Sciatic nerve (tissue), 2 donors: ENCODE results near the gene POLN. TPM values are rescaled to one million over a fixed set of nuclear protein-coding genes. Genes with fewer than 3 reads are reported as not detected.
"Not testable (repeated sequence)": the region's sequence is repeated elsewhere in the genome, so short reads cannot be mapped to it uniquely, and the experiment has no call there.

Experiments
- ATAC-seq: fragments of 200-7000 bp; cut with Tn5 transposase; one replicate; pipeline ENCODE4 v1.9.1; 2020; ENCODE audit warnings: mild to moderate bottlenecking, moderate library complexity
- DNase-seq: peaks from one replicate; pipeline ENCODE4 v3.0.0-alpha.2; 2020; ENCODE audit warnings: low spot score
- intact Hi-C: fragments of 100-400 bp; cut with DNase I; formaldehyde crosslinking; loops from one replicate; pipeline ENCODE4 v1.14.2; 2022
- total RNA-seq: library from RNA; stranded (reverse); fragmentation: NEBNext Ultra II Directional; extraction: Animal tissue kit (Norgen Biotek cat#: 25700); gene quantifications from one replicate; pipeline ENCODE4 v1.2.1, GENCODE V29; 2021
- donor health status: DM: no; HTN: no; CAD: no.
- donor health status: DM: no; HTN: no; CAD: no.

POLN gene
- total RNA-seq, 1 donor from 2014 or later: 7.7 TPM

DNA sequence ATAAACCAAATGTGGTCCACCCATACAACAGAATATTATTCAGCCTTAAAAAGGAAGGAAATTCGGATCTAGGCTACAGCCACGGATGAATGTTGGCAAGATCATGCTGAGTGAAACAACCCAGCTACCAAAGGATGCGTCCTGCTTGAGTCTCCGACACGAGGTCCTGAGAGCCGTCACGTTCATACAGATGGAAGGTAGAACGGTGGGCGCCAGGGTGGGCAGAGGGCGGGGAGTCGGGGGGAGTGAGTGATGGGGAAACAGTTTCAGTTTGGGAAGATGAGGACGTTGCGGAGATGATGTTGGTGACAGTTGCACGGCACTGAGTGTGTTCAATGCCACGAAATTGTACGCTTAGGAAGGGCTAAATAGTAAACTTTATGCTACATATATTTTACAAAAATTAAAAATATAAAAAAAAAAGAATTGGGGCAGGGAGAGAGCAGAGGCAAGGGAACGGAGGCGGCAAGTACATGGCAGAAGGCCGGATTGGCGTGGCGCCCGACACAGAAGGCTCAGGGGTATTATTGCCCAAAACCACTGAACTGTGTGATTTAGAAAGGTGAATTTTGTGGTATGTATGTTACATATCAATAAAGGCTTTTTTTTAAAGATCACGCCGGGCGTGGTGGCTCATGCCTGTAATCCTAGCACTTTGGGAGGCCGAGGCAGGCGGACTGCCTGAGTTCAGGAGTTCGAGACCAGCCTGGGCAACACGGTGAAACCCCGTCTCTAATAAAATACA is 34.8 kb upstream of the POLN start:
- DNase-seq (no peak), ATAC-seq (no peak)
- intact Hi-C loops: no loop called here

DNA sequence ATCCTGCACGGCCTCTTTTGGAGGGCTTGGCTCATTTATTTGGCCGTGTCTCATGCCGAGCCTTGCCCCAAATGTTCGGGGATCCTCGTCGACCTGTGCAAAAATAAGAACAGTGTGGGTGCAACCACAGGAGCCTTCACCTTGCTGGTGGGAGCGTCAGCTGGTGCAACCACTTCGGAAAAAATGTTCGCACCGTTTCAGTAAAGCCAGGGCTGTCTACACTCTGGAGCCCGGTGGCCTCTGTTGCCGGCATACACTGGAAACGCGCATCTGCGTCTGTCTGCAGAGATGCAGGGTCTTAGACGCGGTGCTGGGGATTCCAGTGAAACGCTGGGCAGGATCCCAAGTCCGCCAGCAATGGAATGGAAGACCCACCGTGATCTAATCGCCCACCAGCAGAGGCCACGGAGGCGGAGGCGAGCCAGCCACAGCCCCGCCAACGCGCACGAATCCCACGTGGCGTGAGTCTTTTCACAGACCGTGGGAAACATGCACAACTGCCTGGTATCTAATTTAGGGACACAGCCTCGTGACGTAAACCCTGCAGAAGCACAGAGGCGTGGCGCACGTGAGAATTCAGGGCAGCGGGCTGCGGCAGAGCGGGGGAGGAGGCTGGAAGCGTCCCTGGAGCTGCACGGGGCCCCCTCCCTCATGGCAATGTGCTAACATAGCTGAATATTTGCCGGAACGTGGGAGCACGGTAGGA is 33.8 kb upstream of the POLN start:
- DNase-seq (no peak), ATAC-seq (no peak)
- intact Hi-C loops: no loop called here

DNA sequence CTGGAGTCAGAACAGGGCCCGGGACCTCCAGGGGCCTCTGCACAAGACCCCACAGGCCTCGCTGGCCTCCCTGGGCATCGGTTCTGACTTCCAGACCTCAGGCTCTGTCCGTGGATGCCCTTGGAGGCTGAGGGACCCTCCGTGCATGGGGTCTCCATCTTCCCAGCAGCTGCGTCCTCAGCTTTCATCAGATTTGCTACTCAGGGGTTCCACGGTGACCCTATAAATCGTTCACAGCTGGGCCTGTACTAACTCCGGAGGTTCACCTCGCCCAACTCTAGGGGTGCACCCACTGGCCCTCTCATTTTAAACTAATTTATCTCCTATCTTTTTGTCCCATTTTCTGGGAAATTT is 33.1 kb upstream of the POLN start:
- ATAC-seq, intact Hi-C loops, DNase-seq: not testable (repeated sequence)

DNA sequence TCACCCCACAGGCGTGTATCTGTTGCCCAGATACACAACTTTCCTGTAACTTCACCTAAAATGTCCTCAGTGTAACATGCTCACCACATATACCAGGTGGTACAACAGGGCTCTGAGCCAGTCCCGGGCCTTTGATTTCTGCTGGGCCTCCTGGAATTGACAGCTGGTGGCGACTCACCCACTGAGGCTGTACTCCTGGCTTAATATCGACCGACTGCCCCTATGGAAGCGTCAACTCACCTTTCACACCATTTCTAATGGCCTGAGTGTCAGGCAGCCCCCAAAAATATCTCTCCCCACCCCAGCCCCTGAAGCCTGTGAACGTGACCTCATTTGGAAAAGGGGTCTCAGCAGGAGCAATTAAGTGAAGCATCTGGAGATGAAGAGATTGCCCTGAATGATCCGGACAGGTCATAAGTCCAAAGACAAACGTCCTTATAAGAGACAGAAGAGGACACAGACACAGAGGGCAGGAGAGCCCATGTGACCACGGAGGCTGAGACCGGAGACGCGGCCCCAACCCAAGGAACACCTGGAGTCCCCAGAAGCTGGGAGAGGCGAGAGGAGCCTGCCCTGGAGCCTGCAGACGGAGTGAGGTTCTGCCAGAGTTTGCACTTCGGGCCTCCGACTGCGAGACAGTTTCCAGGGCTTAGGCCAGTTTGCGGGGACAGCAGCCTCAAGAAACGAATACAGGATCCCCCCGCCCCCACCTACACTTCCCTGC is 32.6 kb upstream of the POLN start:
- no peak for DNase-seq
- ATAC-seq: no peak
- intact Hi-C loops: no loop called here

DNA sequence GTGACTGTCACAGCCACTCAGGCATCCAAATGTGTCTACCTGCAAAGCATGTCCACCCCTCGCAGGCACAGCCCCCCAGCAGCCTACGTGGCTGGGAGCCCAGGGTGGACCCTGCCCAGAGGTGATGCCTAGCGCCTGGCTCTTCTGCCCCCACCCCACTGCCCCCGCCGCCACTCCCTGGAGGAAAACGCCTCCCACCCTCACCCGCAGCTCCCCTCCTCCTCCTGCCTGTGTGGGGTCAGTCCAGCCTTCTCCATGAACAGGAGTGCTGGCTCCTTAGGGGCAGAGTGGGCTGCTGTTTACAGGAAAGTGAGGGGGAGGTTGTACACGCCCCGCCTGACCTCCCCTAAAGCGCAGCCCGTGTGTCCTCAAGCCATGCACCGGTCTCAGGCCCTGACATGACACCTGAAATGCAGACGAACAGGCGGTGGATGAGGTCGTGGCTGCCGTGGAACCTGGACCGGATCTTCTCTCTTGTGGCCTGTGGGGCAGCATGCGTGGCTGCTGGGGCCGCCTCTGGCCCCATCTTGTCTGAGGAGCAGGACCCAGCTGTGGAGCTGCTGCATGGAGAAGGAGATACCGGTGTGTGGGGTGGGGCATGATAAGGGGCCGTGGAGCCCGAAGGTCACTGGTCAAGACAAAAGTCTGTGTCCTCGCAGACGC is 31.9 kb upstream of the POLN start:
- intact Hi-C loops: no loop called here
- DNase-seq: no peak
- no peak for ATAC-seq

DNA sequence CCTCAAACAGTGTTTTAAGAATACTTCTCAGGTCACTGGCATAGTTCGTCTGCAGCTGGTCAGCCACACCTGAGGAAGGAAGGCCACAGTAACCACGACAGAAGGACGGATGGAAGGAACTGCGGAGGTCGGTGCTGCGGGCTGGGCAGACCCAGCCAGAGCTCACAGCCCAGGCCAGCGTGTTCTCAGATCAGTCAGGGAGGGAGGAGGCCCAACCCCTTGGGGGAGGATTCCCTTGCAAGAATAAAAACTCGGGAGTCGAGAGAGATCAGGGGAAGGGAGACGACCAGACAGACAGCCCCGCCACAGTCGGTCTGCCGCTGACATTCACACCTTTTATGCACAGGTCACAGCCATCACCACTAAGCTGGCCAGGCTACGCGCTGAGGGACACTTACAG is 31.3 kb upstream of the POLN start:
- intact Hi-C loops: no loop called here
- DNase-seq: no peak
- ATAC-seq: no peak

DNA sequence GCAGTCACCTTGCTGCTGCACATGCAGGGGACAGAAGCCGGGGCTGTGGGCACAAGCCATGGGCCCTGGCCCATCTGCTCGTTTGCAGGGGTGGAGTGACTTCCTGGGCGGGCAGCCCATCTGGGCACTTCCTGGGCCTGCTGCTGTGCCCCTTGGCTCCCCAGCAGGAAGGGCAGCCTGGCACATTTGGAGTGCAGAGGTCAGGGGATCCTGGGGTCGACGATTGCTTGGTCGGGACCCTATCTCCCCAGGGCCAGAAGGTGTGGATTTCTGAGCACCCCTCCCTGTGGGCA is 30.9 kb upstream of the POLN start:
- intact Hi-C loops: no loop called here
- DNase-seq: no peak
- no peak for ATAC-seq

DNA sequence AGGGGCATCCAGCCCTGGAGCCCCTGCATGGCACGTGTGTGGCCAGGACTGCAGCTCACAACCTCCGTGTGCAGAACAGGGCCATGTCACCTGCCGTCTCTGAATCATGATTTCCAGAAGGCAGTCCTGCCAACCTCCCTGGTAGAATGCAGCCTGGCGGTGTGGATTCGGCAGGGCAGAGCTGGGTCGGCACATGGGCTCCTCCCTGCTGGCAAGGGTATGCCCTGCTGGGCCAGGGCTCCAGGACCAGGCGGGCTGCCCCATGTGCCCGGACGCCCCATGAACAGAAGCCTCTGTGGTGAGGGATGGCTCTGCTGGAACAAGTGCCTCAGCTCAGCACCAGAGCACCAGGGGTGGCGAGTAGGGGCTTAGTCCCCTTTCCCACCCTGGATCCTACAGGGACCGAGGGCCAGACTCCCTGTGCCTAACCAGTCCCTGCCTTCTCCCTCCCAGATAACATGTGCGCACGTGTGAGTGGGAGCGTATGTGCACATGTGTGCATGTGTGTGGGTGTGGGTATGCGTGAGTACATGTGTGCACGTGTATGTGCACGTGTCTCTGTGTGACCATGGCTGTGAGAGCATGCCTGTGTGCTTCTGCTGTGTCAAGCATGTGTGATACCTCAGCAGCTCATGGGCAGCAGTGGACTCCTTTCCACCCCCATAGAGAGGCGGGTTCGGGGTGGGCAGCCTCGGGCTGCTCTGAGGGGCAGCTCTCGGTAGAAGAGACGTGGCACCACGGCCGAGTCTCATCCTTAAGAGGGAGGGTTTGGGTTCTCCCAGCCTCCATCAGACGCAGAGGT is 30.3 kb upstream of the POLN start:
- intact Hi-C loops: no loop called here
- DNase-seq: no peak
- ATAC-seq: no peak

DNA sequence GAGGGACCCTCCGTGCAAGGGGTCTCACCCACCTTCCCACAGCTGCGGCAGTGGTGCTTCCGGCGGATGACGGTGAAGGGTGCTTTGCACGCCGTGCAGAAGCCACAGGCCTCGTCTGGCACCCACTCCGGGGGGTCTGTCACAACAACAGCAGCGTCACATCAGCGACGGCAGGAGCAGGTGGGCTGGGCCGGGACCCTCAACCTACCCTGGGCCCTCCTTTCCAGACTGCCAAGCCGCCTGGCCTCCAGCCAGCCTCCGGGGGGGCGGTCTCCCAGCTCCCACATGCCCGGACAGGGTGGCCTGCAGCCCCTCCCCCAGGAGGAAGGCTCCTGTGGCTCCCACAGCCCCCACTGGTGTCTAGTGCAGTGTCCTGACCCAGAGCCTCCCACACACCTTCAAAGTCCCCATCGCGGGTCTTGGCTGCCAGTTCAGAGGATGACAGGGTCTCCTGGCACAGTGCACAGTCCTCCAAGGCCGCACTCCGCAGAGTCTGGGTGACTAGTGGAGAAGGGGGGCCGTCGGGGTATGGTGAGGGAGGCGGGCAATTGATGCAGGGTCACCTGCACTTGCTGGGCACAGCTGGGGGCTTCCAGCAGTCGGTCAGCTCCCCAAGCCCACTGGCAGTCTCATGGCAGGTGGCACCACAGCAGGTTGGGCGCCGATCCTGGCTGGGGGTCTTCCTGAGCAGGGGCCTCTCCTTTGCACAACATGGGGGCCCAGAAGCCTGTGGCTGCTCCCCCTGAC is 29.5 kb upstream of the POLN start:
- DNase-seq (no peak), ATAC-seq (no peak)
- intact Hi-C loops: no loop called here

DNA sequence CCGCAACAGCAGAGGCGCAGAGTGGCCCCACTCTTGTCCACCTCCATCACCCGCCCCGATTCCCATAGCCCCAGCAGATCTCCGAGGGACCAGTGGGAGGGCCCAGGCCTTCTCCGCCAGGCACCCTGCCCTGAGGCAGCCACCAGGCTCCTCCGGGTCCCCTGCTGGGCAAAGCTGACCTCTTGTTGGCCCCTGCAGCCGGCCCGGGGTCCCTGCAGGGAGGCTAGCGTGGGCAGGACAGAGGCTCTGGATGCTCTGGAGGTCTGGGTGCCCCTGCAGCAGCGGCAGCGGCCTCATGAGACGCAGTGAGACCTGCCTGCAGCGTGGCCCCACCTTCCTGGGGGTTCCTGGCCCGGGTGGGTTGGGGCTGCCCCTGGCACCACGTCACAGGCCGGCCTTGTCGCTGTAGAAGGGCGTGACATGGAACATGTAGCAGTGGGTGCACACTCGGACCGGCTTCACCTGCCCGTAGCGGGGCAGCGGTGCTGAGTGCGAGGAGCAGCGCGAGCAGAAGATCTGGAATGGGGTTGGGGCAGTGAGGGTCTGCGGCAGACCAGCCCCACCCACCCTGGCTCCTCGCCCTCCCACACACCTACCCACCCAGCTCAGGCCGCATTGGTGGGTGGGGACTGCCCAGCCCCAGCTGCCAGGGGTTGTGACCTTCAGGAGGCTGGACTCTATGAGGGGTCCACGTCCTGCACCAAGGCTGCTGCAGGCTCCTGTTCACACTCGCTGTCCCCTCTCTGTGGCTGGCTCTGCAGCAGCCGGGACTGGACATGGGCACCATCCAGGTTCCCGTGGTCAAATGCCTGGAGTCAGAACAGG is 28.6 kb upstream of the POLN start:
- ATAC-seq (no peak), DNase-seq (no peak)
- intact Hi-C loops: no loop called here

DNA sequence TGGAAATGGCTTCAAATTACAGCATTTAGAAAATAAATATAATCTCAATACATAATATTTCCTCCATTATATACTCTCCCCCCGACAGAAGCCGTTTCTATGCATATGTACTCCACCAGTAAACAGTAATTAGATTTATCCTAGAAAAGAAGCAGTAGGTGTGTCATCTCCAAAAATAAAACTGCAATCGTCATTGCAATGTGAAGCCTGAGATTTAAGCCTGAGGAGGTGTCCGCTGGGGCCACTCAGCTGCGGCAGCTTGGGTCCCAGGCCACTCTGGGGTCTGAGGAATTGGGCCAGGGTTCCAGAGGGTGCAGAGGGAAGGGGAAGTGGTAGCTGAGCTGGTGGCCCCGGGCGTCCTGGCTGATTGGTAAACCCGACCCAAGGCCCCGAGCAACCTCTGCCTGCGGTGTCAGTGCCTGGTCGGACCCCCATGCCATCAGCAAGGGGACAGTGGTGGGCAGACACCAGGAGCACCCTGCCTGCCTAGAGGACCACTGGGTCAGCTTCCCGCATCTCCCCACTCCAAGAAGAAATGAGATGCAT is 27.8 kb upstream of the POLN start:
- DNase-seq (no peak), ATAC-seq (no peak)
- intact Hi-C loops: loop anchor here (10.0 kb wide), 1 partner anchor 195 kb away; the partner anchor contains the start of gene RNF4

DNA sequence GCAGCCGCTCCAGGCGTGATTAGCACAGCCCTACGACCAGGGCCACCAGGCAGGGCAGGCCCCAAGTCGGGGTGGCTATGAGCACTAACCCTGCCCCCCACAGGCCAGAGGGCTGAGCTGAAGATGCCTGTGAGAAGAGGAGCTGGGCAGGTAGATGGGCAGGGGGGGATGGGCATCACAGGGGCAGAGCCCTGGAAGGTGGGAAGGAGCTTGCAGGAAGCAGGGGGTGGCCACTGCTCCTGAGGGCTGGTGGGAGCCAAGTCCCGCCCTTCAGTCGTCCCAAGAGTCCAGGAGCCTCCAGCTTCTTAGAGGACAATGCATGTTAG is 27.2 kb upstream of the POLN start:
- ATAC-seq (no peak), DNase-seq (no peak)
- intact Hi-C loops: loop anchor here (10.0 kb wide), 1 partner anchor 196 kb away; the partner anchor contains the start of gene RNF4

DNA sequence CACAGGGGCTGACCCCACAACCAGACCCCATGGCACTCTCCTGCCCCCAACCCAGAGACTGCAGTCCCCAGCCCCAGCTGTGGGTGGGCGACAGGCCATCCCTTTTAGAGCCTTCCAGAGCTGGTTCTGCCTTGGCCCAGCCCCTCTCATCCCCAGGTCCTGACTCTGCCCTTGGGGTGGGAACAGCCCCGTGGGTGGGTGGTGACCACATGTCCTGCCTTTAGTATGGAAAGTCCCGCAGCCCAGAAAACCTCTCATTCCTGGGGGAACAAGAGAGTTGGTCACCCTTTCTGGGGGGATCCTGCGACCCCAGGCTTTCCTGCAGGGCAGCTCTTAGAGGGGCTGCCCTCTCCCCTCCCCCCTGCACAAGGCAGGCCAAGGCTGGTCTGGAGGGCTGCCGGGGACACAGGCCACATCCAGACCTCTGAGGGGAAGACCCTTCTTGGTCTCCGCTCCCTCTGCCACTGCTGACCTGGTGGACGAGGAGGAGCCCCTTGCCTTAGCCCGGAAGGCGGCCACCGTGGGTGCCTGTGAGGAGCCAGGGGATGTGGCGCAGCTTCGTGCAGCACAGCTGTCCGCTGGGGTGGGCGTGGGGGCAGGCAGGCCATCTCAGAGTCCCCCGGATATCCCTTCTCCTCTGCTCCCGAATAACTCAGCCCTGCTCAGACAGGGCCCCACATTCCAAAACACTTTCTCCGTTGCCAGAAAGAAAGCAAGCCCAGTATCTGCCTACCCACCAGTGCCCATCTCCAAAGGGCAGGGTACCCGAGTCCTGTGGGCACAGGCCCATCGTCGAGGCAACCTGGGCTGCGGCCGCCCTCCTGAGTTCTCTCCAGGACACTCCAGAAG is 26.7 kb upstream of the POLN start:
- DNase-seq: no peak
- no peak for ATAC-seq
- intact Hi-C loops: loop anchor here (10.0 kb wide), 1 partner anchor 196 kb away; the partner anchor contains the start of gene RNF4

DNA sequence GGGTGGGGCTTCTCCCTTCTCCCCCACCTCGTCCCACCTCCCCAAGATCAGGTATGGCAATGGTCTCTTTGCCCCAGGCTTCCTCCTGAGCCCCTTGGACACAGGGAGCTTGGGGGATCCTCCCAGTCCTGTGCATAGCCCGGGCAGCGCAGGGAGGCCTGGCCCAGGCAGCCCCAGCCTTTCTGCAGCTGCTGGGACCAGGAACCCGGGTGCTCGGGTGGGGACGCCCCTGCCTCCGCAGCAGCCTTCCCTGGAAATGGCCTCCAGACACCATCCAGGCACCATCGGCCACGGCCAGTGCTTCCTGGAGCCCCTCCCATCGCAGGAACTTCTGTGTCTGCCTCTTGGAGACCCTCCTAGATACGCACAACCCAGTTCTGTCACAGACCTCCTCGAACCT is 25.9 kb upstream of the POLN start:
- DNase-seq (no peak), ATAC-seq (no peak)
- intact Hi-C loops: loop anchor here (10.0 kb wide), 1 partner anchor 197 kb away; the partner anchor contains the start of gene RNF4

DNA sequence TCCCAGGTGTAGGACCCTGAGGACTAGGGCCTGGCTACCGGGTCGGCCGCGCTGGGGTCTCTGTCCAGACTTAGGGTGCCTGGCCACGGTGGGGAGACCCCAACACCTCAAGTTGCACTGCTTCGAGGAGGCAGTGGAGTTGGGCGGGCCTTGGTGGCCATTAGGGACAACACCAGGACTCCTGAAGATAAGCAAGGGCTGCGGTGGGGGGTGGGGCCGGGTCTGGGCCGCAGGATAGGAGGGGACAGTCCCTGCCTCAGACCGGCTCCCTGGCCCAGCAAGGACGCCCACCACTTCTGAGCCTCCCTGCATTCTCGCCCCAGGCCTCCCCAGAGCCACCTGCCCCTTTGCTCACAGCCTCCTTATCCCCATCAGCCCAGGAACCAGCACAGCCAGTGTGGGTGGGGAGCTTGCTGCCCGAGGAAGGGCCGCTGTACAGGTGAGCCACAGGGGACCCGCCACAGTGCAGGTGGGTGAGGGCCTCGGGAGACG is 25.4 kb upstream of the POLN start:
- intact Hi-C loops: loop anchor here (10.0 kb wide), 1 partner anchor 197 kb away; the partner anchor contains the start of gene RNF4
- no peak for ATAC-seq
- no peak for DNase-seq

DNA sequence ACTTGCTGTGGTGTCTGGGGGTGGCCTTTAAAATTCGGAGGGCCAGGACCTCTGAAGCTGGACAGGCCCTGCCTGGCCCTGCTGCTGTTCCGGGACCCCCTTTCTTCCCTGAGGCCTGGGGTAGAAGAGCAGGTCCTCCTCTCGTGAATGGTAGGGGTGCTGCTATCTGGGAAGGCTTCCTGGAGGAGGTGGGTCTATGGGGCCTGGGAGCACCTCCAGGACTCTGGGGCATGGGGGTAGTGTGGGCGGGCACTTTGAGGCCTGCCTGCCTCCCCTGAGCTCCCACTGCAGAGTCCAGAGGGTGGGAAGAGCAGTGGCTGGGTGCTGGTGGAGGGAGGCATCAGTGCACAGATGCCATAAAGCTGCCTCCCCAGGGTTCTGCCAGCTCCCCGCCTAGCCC is 24.9 kb upstream of the POLN start:
- intact Hi-C loops: loop anchor here (10.0 kb wide), 1 partner anchor 198 kb away; the partner anchor contains the start of gene RNF4
- DNase-seq: no peak
- no peak for ATAC-seq
